Measurements from ENCODE around the gene WDR90.

WDR90 gene

DNA sequence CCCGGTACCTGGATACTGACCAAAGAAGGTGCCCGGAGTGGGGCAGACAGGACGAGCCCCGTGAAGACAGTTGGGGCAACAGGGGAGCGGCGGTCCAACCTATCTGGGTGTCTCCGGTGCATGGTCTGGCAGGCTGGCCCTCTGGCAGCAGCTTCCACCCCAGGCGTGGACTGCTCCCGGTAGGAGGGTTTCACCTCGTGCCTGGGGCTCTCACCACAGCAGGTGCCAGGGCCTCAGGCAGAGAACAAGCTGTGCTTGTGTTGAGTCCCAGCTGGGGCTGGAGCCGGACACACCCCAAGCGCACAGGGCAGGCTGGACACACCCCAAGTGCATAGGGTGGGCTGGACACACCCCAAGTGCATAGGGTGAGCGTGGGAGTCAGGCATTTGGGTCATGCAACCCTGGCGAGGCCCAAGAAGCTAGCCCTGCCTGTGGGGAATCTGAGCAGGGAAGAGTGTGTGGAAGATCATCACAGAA, 57.9 kb downstream of the WDR90 start:
- H3K27ac ChIP-seq: peak overlapping the region; percentile 87
- DNase-seq (ENCODE audit: low spot score): no peak
- TF ChIP-seq, protein P1, sequence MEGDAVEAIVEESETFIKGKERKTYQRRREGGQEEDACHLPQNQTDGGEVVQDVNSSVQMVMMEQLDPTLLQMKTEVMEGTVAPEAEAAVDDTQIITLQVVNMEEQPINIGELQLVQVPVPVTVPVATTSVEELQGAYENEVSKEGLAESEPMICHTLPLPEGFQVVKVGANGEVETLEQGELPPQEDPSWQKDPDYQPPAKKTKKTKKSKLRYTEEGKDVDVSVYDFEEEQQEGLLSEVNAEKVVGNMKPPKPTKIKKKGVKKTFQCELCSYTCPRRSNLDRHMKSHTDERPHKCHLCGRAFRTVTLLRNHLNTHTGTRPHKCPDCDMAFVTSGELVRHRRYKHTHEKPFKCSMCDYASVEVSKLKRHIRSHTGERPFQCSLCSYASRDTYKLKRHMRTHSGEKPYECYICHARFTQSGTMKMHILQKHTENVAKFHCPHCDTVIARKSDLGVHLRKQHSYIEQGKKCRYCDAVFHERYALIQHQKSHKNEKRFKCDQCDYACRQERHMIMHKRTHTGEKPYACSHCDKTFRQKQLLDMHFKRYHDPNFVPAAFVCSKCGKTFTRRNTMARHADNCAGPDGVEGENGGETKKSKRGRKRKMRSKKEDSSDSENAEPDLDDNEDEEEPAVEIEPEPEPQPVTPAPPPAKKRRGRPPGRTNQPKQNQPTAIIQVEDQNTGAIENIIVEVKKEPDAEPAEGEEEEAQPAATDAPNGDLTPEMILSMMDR (conservative IDR thresholded peaks at IDR 0.05; ENCODE audit: low read depth): no peak
- ChIA-PET CTCF (interaction anchor here (0.6 to 1.1 kb wide), 3 partner anchors 48 to 78 kb away, joined by 3 to 5 read pairs (median 3); partner anchors contain the start of gene WDR90), POLR2A (ENCODE audit: low non-redundant PET) (interaction anchor here (2.0 kb wide), 1 partner anchor 11 kb away, joined by 9 read pairs; no protein-coding TSS in a partner anchor)

DNA sequence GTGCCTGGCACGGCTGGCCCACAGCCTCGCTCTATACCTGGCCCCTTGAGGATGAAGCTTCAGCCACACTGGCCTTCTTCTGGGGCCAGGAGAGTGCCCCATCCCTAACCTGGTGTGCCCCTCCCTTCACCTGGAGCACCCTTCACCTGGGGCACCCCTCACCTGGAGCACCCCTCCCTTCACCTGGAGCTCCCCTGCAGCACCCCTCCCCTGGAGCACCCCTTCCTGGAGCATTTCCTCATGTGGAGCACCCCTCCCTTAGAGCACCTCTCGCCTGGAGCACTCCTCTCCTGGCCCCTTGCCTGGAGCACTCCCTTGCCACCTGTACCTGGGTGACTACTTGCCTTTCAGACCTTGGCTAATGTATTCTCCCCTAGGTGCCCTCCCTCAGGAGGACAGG, 58.9 kb downstream of the WDR90 start:
- TF ChIP-seq, protein P1 (conservative IDR thresholded peaks at IDR 0.05; ENCODE audit: low read depth): no peak
- POLR2A ChIA-PET (ENCODE audit: low non-redundant PET): interaction anchor here (2.0 kb wide), 1 partner anchor 12 kb away, joined by 9 read pairs; no protein-coding TSS in a partner anchor
- CTCF ChIA-PET: interaction anchor here (0.7 to 1.1 kb wide), 2 partner anchors 77 to 767 kb away, joined by 4 to 5 read pairs; no protein-coding TSS in a partner anchor

DNA sequence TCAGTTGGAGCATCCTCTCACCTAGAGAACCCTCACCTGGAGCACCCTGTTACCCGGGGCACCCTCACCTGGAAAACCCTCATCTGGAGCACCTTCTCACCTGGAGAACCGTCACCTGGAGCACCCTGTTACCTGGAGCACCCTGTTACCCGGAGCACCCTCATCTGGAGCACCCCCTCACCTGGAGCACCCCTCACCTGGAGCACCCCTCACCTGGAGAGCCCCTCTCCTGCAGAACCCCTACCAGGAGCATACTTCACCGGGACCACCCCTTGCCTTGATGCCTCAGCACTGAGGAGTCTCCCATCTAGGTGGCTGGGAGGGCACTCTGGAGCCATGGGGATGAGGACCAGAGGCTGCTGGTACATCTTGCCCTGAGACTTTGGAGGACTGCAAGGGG, 59.8 kb downstream of the WDR90 start:
- no peak for DNase-seq (ENCODE audit: low spot score)
- ChIA-PET CTCF (interaction anchor here (0.6 kb wide), 1 partner anchor 394 kb away, joined by 3 read pairs; no protein-coding TSS in a partner anchor), POLR2A (ENCODE audit: low non-redundant PET) (interaction anchor here (0.6 kb wide), 1 partner anchor 1088 kb away, joined by 3 read pairs; no protein-coding TSS in a partner anchor)

More for the DNA sequence above, 58.9 kb downstream of the WDR90 start:
- no peak for DNase-seq (ENCODE audit: low spot score)
- peak overlapping the region; percentile 87 for H3K27ac ChIP-seq

DNA sequence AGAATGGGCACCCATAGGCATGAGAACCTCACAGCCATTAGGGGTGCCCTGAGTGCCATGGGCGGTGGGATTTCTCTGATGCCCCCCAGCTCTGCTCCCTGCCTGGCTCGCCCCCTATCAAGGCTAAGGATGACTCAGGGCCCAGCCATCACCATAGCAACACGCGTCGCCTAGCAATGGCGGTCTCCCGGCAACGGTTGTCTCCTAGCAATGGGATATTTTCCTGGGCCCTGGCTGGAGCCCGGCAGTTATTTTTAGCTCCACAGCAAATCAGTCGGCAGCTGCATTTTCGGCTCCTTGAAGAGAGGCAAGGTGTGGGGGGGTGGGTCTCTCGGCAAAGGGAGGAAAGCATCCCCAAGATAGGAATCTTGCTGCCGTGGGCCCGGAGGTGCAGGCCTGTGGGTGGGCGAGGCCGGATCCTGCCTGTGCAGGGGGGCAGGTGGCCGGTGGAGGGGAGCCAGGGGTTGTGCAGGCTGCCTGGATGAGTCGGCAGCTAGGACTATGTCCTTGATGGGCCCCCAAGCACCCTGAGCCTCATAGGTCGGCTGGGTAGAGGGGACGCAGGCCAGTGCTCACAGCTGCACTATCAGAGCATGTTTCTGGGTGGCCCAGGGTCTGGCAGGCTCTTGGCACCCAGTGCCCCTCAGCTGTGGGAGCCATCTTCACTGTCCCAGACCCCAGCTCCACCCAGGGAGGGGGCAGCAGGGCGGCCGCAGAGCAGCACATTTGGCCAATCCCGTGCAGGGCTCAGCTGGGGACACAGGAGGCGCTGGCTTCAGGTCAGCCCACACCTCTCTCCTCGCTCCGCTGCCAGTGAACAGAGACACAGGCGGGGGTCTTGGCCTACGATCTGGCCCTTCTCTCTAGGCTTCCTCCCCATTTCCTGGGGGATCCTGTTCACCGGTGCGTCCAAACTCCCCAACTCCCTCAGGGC, 60.7 kb downstream of the WDR90 start:
- H3K27ac ChIP-seq: peak overlapping the region; percentile 95
- ChIA-PET POLR2A (ENCODE audit: low non-redundant PET) (interaction anchor here (0.6 to 0.9 kb wide), 2 partner anchors 78 to 1087 kb away, joined by 3 read pairs; partner anchors contain the start of genes CHTF18 and RPUSD1), CTCF (interaction anchor here (0.6 kb wide), 1 partner anchor 393 kb away, joined by 3 read pairs; no protein-coding TSS in a partner anchor)
- DNase-seq (ENCODE audit: low spot score): peak; percentile 70
- TF ChIP-seq, protein P1 (conservative IDR thresholded peaks at IDR 0.05; ENCODE audit: low read depth): no peak

More for the DNA sequence above, 59.8 kb downstream of the WDR90 start:
- peak overlapping the region; percentile 95 for H3K27ac ChIP-seq
- TF ChIP-seq, protein P1 (conservative IDR thresholded peaks at IDR 0.05; ENCODE audit: low read depth): no peak

DNA sequence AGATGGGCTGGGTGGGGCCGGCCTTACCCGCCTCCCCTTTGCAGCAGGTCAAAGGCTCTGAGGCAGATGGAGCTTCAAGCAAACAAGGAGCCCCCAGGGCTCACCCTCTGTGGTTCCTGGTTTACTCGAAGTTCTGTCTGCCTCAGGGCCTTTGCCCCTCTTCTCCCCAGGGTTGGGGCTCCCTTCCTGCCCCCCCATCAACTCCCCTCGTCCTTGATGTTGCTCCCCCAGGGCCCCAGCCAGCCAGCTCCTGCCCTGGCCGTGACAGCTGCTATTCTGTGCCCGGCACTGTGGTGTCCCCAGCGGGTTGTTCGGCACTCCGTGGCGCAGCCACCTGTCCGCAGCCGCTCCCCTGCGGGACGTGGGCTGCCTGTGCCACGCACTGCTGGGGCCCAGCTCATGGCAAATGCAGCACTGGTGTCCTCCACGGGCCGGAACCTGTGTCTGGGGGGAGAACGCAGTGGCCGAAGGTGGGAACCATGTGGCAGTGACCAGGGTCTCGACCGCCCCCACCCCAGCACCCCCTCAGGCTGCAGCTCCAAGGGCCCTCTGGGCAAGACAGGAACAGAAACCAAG, 61.4 kb downstream of the WDR90 start:
- CTCF ChIA-PET: interaction anchor here (0.5 to 0.9 kb wide), 3 partner anchors 23 to 93 kb away, joined by 3 to 4 read pairs (median 3); partner anchors contain the start of gene RPUSD1
- TF ChIP-seq, protein P1 (conservative IDR thresholded peaks at IDR 0.05; ENCODE audit: low read depth): no peak
- DNase-seq (ENCODE audit: low spot score): no peak
- peak overlapping the region; percentile 95 for H3K27ac ChIP-seq
- POLR2A ChIA-PET (ENCODE audit: low non-redundant PET): interaction anchor here (0.6 to 0.9 kb wide), 2 partner anchors 22 to 78 kb away, joined by 3 read pairs; partner anchors contain the start of genes CHTF18 and RPUSD1

All from RWPE1 (cell line).